ENCODE measurements around the gene ZNF276. TPM values are rescaled to one million over a fixed set of nuclear protein-coding genes. Genes with fewer than 3 reads are reported as not detected.
"Not testable (repeated sequence)": the region's sequence is repeated elsewhere in the genome, so short reads cannot be mapped to it uniquely, and the experiment has no call there.

The ZNF276 gene
- total RNA-seq, 1 experiment from 2014 or later, result 37.2 TPM

DNA sequence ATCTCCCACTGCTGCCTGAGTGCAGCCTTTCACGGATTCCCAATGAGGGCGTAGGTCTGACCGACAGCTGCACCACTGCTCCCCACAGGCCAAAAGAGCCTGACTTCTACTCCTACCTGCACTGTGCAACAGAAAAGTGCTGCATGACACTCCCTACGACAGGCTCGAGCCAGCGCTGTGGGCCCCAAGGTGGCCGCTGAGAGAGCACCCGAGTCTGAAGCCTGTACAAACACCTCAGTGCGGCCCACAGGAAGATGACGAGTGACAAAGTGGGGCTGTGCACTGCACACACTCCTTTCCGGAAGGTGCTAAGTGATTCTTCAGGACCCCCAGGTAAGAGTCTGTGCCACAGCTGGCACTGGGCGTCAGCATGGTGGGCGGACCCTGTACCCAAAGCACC is 53.9 kb downstream of the ZNF276 start:
- Histone ChIP-seq H3K27ac (ENCODE audit: low read depth, low read length, poor library complexity, severe bottlenecking) (no peak overlapping the region), H3K27me3 (replicated peaks; ENCODE audit: insufficient read depth, low read depth, low read length, poor library complexity) (no peaks in the 10 kb centered on the region), H3K9me3 (ENCODE audit: low read depth, low read length, poor library complexity, severe bottlenecking) (no peaks in the 10 kb centered on the region), H3K36me3 (ENCODE audit: insufficient read depth, low read length, poor library complexity, severe bottlenecking) (peaks cover 88% of the 10 kb centered on the region), H3K4me3 (ENCODE audit: low read depth, low read length, poor library complexity, severe bottlenecking) (no peak overlapping the region), H3K4me1 (ENCODE audit: insufficient read depth, low read length, poor library complexity, severe bottlenecking) (no peaks in the 10 kb centered on the region)
- no peak for DNase-seq (ENCODE audit: low spot score)
- CTCF ChIA-PET, result no interaction called here
- TF ChIP-seq, protein P1, sequence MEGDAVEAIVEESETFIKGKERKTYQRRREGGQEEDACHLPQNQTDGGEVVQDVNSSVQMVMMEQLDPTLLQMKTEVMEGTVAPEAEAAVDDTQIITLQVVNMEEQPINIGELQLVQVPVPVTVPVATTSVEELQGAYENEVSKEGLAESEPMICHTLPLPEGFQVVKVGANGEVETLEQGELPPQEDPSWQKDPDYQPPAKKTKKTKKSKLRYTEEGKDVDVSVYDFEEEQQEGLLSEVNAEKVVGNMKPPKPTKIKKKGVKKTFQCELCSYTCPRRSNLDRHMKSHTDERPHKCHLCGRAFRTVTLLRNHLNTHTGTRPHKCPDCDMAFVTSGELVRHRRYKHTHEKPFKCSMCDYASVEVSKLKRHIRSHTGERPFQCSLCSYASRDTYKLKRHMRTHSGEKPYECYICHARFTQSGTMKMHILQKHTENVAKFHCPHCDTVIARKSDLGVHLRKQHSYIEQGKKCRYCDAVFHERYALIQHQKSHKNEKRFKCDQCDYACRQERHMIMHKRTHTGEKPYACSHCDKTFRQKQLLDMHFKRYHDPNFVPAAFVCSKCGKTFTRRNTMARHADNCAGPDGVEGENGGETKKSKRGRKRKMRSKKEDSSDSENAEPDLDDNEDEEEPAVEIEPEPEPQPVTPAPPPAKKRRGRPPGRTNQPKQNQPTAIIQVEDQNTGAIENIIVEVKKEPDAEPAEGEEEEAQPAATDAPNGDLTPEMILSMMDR (conservative IDR thresholded peaks at IDR 0.05; ENCODE audit: low read depth, low read length), result no peak
- no peak for TF ChIP-seq EZH2 (IDR thresholded peaks at IDR 0.05; ENCODE audit: borderline replicate concordance, low read depth, low read length, poor library complexity, severe bottlenecking)
- intact Hi-C loops (cut with micrococcal nuclease; ENCODE audit: unreplicated experiment), result no loop called here
- BruUV-seq (replicated peaks), result no TSS peak
- POLR2A ChIA-PET (ENCODE audit: low non-redundant PET), result interaction anchor here (0.6 kb wide), 1 partner anchor 145 kb away, joined by 4 read pairs; no protein-coding TSS in a partner anchor

DNA sequence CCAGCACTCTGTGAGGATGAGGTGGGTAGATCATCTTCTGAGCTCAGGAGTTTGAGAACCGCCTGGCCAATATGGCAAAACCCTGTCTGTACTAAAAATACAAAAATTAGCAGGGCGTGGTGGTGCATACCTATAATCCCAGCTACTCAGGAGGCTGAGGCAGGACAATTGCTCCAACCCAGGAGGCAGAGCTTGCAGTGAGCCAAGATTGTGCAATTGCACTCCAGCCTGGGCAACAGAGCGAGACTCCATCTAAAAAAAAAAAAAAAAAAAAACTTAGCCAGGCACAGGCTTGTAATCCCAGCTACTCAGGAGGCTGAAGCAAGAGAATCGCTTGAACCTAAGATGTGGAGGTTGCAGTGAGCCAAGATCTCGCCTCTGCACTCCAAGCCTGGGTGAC is 56.9 kb downstream of the ZNF276 start:
- POLR2A ChIA-PET (ENCODE audit: low non-redundant PET); intact Hi-C loops (cut with micrococcal nuclease; ENCODE audit: unreplicated experiment): not testable (repeated sequence)
- peaks cover 77% of the 10 kb centered on the region for H3K36me3 ChIP-seq (ENCODE audit: insufficient read depth, low read length, poor library complexity, severe bottlenecking)

DNA sequence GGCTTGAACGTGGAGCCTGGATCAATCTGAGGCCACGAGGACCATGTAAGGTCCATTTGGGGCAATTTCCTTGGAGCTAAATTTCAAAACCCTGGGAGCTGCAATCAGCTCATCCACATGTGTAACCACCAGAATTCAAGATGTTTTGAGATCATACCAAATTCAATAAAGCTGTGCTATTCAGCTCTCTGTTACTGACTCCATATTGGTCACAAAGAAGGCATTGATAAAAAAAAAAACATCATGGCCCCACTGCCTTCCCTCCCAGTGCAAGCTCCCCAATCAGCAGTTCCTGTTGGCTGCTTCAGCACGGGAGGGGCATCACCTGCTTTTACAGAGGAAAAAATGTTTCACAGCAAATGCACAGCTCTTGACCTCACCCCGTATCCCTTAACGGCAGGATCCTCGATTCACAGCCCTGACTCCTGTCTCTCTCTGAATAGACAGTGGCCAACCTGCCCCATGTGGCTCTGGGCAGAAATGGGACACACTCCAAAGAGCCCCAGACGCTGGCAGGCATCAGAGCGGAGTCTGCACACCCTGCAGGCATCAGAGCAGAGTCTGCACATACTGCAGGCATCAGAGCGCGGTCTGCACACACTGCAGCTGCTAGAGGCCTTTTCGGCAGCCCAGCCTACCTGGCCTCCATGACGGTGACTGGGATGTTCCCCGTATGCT is 58.0 kb downstream of the ZNF276 start:
- ChIA-PET CTCF (interaction anchor here (0.6 to 1.1 kb wide), 2 partner anchors 73 to 129 kb away, joined by 3 to 5 read pairs; no protein-coding TSS in a partner anchor), POLR2A (ENCODE audit: low non-redundant PET) (no interaction called here)
- Histone ChIP-seq H3K27ac (ENCODE audit: low read depth, low read length, poor library complexity, severe bottlenecking) (no peak overlapping the region), H3K9me3 (ENCODE audit: low read depth, low read length, poor library complexity, severe bottlenecking) (no peaks in the 10 kb centered on the region), H3K4me3 (ENCODE audit: low read depth, low read length, poor library complexity, severe bottlenecking) (no peak overlapping the region), H3K4me1 (ENCODE audit: insufficient read depth, low read length, poor library complexity, severe bottlenecking) (no peaks in the 10 kb centered on the region), H3K36me3 (ENCODE audit: insufficient read depth, low read length, poor library complexity, severe bottlenecking) (peaks cover 79% of the 10 kb centered on the region), H3K27me3 (replicated peaks; ENCODE audit: insufficient read depth, low read depth, low read length, poor library complexity) (no peaks in the 10 kb centered on the region)
- no peak for TF ChIP-seq EZH2 (IDR thresholded peaks at IDR 0.05; ENCODE audit: borderline replicate concordance, low read depth, low read length, poor library complexity, severe bottlenecking)
- TF ChIP-seq, protein P1 (conservative IDR thresholded peaks at IDR 0.05; ENCODE audit: low read depth, low read length), result no peak
- intact Hi-C loops (cut with micrococcal nuclease; ENCODE audit: unreplicated experiment), result no loop called here
- DNase-seq (ENCODE audit: low spot score), result no peak
- no TSS peak for BruUV-seq (replicated peaks)

More for the DNA sequence above, 56.9 kb downstream of the ZNF276 start:
- H3K27me3 ChIP-seq (replicated peaks; ENCODE audit: insufficient read depth, low read depth, low read length, poor library complexity); BruUV-seq (replicated peaks); DNase-seq (ENCODE audit: low spot score); H3K4me3 ChIP-seq (ENCODE audit: low read depth, low read length, poor library complexity, severe bottlenecking); H3K9me3 ChIP-seq (ENCODE audit: low read depth, low read length, poor library complexity, severe bottlenecking); CTCF ChIA-PET; H3K4me1 ChIP-seq (ENCODE audit: insufficient read depth, low read length, poor library complexity, severe bottlenecking); H3K27ac ChIP-seq (ENCODE audit: low read depth, low read length, poor library complexity, severe bottlenecking): not testable (repeated sequence)

DNA sequence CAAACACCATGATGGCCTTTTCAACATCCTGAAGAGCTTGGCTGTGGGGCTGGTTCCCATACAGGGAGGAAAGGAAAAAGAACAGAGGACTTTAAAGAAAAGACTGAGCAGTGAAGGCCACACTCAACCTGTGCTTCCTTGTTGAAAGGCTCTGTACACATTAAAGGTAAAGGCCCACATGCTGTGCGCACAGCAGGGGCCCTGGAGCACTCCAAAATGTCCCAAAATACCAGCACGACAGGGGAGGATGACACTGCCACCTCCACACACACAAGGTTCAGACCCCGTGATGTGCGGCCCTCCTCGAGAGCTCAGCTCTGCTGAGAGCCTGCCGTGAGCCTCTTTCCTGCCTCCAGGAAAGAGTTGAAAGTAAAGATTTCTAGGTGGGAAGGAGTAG is 58.6 kb downstream of the ZNF276 start:
- CTCF ChIA-PET, result interaction anchor here (0.6 to 1.1 kb wide), 2 partner anchors 74 to 128 kb away, joined by 3 to 5 read pairs; no protein-coding TSS in a partner anchor
- BruUV-seq (replicated peaks), result no TSS peak
- H3K36me3 ChIP-seq (ENCODE audit: insufficient read depth, low read length, poor library complexity, severe bottlenecking), result peaks cover 81% of the 10 kb centered on the region
- intact Hi-C loops (cut with micrococcal nuclease; ENCODE audit: unreplicated experiment), result no loop called here
- TF ChIP-seq EZH2 (IDR thresholded peaks at IDR 0.05; ENCODE audit: borderline replicate concordance, low read depth, low read length, poor library complexity, severe bottlenecking), result no peak
- TF ChIP-seq, protein P1 (conservative IDR thresholded peaks at IDR 0.05; ENCODE audit: low read depth, low read length), result no peak
- H3K27me3 ChIP-seq (replicated peaks; ENCODE audit: insufficient read depth, low read depth, low read length, poor library complexity), result no peaks in the 10 kb centered on the region
- no peak overlapping the region for H3K27ac ChIP-seq (ENCODE audit: low read depth, low read length, poor library complexity, severe bottlenecking)
- H3K9me3 ChIP-seq (ENCODE audit: low read depth, low read length, poor library complexity, severe bottlenecking), result no peaks in the 10 kb centered on the region
- DNase-seq (ENCODE audit: low spot score), result no peak
- H3K4me1 ChIP-seq (ENCODE audit: insufficient read depth, low read length, poor library complexity, severe bottlenecking), result no peaks in the 10 kb centered on the region
- no peak overlapping the region for H3K4me3 ChIP-seq (ENCODE audit: low read depth, low read length, poor library complexity, severe bottlenecking)
- POLR2A ChIA-PET (ENCODE audit: low non-redundant PET), result no interaction called here
